ENCODE results near the gene GPRC5D.

Gene GPRC5D

DNA sequence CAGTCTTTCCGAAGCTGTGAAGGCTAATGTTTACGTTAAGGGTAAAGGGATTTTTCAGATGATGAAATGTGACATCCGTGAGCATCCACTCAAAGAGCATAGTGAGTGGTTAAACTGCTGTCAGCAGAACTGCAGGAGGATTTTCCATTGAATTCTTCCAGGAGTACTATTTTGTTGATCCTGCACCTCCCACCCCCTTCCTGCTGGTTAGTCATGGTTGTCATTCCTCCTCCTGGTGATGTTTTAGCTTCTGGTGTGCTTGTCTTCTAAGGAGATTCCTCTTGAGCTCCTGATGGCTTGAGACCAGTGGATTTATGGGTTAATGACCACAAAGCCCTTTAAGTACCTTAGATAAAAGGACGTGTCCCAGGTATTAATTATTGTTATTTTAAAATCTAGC lies 2.4 kb upstream of the GPRC5D start:
- TF ChIP-seq, protein P1, sequence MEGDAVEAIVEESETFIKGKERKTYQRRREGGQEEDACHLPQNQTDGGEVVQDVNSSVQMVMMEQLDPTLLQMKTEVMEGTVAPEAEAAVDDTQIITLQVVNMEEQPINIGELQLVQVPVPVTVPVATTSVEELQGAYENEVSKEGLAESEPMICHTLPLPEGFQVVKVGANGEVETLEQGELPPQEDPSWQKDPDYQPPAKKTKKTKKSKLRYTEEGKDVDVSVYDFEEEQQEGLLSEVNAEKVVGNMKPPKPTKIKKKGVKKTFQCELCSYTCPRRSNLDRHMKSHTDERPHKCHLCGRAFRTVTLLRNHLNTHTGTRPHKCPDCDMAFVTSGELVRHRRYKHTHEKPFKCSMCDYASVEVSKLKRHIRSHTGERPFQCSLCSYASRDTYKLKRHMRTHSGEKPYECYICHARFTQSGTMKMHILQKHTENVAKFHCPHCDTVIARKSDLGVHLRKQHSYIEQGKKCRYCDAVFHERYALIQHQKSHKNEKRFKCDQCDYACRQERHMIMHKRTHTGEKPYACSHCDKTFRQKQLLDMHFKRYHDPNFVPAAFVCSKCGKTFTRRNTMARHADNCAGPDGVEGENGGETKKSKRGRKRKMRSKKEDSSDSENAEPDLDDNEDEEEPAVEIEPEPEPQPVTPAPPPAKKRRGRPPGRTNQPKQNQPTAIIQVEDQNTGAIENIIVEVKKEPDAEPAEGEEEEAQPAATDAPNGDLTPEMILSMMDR (IDR thresholded peaks at IDR 0.05; ENCODE audit: insufficient read depth, low read depth, low read length, missing control alignments), result no peak
- no peak overlapping the region for H3K4me3 ChIP-seq (ENCODE audit: low read depth, low read length)
- DNase-seq (ENCODE audit: low read depth), result no peak

DNA sequence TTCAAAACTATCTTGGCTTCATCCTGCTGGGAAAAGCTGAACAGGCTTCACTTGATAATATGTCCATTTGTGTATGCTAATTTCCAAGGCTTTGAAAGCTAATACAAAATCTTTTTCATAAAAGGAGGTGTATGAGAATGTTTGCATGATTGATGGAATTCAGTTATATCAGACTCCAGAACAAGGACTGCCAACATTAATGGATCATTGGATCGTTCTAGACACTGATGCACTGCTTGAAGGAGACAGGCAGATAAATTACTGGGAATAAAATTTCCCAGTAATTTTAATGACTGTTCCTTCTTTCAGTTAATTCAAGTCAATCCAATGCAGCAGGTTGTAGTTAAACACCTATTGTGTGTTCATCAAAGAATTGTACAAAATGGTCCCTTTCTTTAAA lies 466 bp downstream of the GPRC5D start:
- TF ChIP-seq, protein P1 (IDR thresholded peaks at IDR 0.05; ENCODE audit: insufficient read depth, low read depth, low read length, missing control alignments), result no peak
- DNase-seq (ENCODE audit: low read depth), result no peak
- no peak overlapping the region; the same call in 1 of the 2 replicates for H3K4me3 ChIP-seq (ENCODE audit: low read depth, low read length)

DNA sequence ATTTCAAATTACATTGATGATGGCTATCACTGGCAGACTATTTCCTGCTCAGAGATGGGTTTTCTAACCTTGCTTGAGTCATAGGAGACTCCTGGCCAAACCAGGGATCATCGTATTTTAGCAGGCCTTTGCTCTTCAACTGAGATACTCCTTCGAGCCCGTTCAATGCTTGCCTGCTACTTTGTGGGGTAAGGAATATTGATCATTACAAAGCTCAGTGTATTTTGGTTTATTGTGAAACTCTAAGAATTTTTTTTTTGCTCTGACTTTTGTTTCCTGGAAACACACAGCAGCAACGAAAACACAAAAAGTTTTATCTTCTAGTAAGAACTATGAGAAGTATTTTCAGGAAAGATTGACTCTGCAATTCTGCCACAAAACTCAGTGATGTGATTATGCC lies 4.1 kb downstream of the GPRC5D start:
- TF ChIP-seq, protein P1 (IDR thresholded peaks at IDR 0.05; ENCODE audit: insufficient read depth, low read depth, low read length, missing control alignments), result no peak

DNA sequence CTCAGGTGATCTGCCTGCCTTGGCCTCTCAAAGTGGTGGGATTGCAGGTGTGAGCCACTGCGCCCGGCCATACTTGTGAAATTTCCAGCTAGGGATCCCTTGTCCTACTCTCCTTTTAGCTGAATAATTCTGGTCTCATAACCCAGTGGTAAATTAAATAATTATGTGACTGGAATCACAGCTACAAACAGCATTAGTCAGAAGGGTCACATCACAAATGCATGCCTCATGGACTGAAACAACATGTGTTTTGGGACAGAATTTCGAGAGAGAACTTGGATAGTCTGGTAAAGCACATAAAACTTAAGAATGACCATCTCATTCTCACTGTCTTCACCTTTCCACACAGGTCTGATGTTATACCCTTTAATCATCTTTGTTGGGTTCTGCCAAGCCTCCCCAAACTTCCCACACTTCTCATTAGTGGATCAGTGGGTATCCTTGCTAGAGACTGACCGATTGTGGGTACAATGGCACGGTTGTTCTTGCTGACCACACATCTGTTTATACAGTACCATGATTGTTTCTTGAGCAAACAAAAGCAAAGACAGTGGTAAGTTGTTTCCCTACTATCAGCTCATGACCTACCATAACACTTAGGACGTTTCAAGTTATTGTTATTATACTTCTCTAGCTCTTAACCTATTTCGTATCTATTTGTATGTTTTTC lies 5.1 kb downstream of the GPRC5D start:
- no peak overlapping the region for H3K4me3 ChIP-seq (ENCODE audit: low read depth, low read length)
- TF ChIP-seq, protein P1 (IDR thresholded peaks at IDR 0.05; ENCODE audit: insufficient read depth, low read depth, low read length, missing control alignments), result no peak
- no peak for DNase-seq (ENCODE audit: low read depth)

More for the DNA sequence above, 4.1 kb downstream of the GPRC5D start:
- DNase-seq (ENCODE audit: low read depth), result no peak
- H3K4me3 ChIP-seq (ENCODE audit: low read depth, low read length), result no peak overlapping the region

DNA sequence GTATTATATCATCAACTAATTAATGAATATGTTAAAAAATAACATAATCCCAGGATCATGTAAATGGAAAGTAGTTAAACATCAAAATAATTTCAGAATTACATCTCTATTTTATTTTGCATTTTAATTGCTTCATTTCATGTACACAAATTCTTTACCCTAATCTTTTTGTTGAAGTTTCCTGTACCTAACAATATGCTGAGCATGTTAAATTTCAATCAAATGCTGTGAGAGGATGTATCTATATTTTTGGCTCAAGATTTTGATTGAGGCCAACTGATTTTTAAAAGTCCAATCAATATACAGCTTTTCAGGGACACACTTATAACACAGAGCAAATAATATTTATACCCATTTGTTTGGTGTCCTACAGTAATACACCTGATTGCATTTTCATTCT lies 6.4 kb downstream of the GPRC5D start:
- DNase-seq (ENCODE audit: low read depth), result no peak
- TF ChIP-seq, protein P1 (IDR thresholded peaks at IDR 0.05; ENCODE audit: insufficient read depth, low read depth, low read length, missing control alignments), result no peak
- no peak overlapping the region for H3K4me3 ChIP-seq (ENCODE audit: low read depth, low read length)

DNA sequence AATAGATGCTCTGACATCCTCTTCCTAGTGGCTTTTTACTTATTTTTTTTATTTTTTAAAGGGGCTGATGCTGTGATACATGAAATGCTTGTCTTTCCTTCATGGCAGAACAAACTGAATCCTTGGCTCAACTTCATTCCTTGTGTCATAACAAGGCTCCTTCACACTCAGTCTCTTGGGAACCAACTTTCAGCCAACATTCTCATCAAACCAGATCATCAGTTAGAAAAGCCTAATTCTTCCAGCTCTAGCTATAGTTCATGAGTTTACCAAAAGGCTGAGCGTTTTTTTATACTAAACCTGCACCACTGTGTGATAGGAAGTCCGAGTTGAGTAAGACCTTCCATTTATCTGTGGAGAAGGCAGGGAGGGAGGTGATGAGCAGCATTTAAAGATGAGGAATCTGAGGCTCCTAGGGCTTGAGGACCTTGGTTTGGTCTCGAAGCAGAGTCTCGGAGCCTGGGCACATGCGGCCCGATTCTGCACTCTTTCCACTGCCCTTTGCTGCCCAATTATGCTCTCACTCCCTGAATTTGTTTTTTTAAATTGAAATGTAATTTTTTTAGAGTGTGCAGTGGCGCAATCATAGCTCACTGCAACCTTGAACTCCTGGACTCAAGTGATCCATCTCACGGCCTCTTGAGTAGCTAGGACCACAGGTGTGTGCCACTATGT lies 8.2 kb downstream of the GPRC5D start:
- no peak for DNase-seq (ENCODE audit: low read depth)
- TF ChIP-seq, protein P1 (IDR thresholded peaks at IDR 0.05; ENCODE audit: insufficient read depth, low read depth, low read length, missing control alignments), result no peak

More for the DNA sequence above, 8.2 kb downstream of the GPRC5D start:
- H3K4me3 ChIP-seq (ENCODE audit: low read depth, low read length), result no peak overlapping the region
